WTC11 (cell line): ENCODE measurements around the gene JKAMP. TPM values are rescaled to one million over a fixed set of nuclear protein-coding genes. Genes with fewer than 3 reads are reported as not detected.

ENCODE experiments used
- ATAC-seq: fragments of 200-7000 bp; cut with Tn5 transposase; 2 replicates; pipeline ENCODE4 v1.10.0; 2021; ENCODE audit warnings: mild to moderate bottlenecking, moderate library complexity
- CTCF ChIA-PET: fragments of 300-600 bp; sonication (Branson Sonifier 250); formaldehyde crosslinking; loops from one replicate; lab custom pipeline; 2021; ENCODE audit warnings: antibody characterized with exemption; lab: Charles Lee
- POLR2A ChIA-PET: fragments of 350-600 bp; sonication (Branson Sonifier 250); formaldehyde crosslinking; loops from one replicate; lab custom pipeline; 2021; ENCODE audit warnings: antibody characterized with exemption; lab: Charles Lee
- DNase-seq: peaks from one replicate; pipeline ENCODE4 v3.0.0; 2021; ENCODE audit warnings: low spot score
- H3K27ac Mint-ChIP-seq: 2 replicates; pipeline ENCODE4 v1.8.0; 2021; ENCODE audit warnings: mixed read lengths
- H3K27me3 Mint-ChIP-seq: 2 replicates; pipeline ENCODE4 v1.8.0; 2021; ENCODE audit warnings: low read depth, mild to moderate bottlenecking, moderate library complexity, mixed read lengths
- H3K36me3 Mint-ChIP-seq: 2 replicates; pipeline ENCODE4 v1.8.0; 2021; ENCODE audit warnings: mixed read lengths
- H3K4me1 Mint-ChIP-seq: 2 replicates; pipeline ENCODE4 v1.8.0; 2022; ENCODE audit warnings: mixed read lengths
- H3K4me3 Mint-ChIP-seq: 2 replicates; pipeline ENCODE4 v1.8.0; 2021; ENCODE audit warnings: mild to moderate bottlenecking, moderate library complexity, mixed read lengths
- H3K9me3 Mint-ChIP-seq: 2 replicates; pipeline ENCODE4 v1.8.0; 2021; ENCODE audit warnings: mixed read lengths
- ETV6 ChIP-seq: sonication (generic); formaldehyde crosslinking; IDR thresholded peaks from 2 replicates; pipeline ENCODE4 v1.8.1; 2022; ENCODE audit warnings: mild to moderate bottlenecking, missing genetic modification reagents
- HMGA2 ChIP-seq: fragments of 250-450 bp; sonication (Bioruptor Pico); IDR thresholded peaks from 2 replicates; pipeline ENCODE4 v1.4.0; 2021; ENCODE audit warnings: mild to moderate bottlenecking, moderate library complexity
- JUN ChIP-seq: sonication (generic); formaldehyde crosslinking; IDR thresholded peaks from 2 replicates; pipeline ENCODE4 v1.8.0; 2023; ENCODE audit warnings: mild to moderate bottlenecking, missing genetic modification reagents
- MLX ChIP-seq: sonication (generic); formaldehyde crosslinking; IDR thresholded peaks from 2 replicates; pipeline ENCODE4 v1.8.1; 2023; ENCODE audit warnings: mild to moderate bottlenecking, missing genetic modification reagents, moderate library complexity
- PRDM15 ChIP-seq: sonication (generic); formaldehyde crosslinking; IDR thresholded peaks from 2 replicates; pipeline ENCODE4 v1.8.0; 2022; ENCODE audit warnings: missing genetic modification reagents
- RORB ChIP-seq: fragments of 250-450 bp; sonication (Bioruptor Pico); IDR thresholded peaks from 2 replicates; pipeline ENCODE4 v1.9.0; 2021; ENCODE audit warnings: mild to moderate bottlenecking
- TEAD4 ChIP-seq: sonication (generic); formaldehyde crosslinking; IDR thresholded peaks from 2 replicates; pipeline ENCODE4 v1.8.0; 2022; ENCODE audit warnings: mild to moderate bottlenecking, missing genetic modification reagents
- USF2 ChIP-seq: sonication (generic); formaldehyde crosslinking; IDR thresholded peaks from 2 replicates; pipeline ENCODE4 v1.8.1; 2023; ENCODE audit warnings: mild to moderate bottlenecking, missing genetic modification reagents, moderate library complexity
- ZNF219 ChIP-seq: sonication (generic); formaldehyde crosslinking; IDR thresholded peaks from 2 replicates; pipeline ENCODE4 v1.8.0; 2023; ENCODE audit warnings: missing genetic modification reagents, mild to moderate bottlenecking, borderline replicate concordance
- ZNF416 ChIP-seq: fragments of 250-450 bp; sonication (Bioruptor Pico); IDR thresholded peaks from 2 replicates; pipeline ENCODE4 v1.9.0; 2021; ENCODE audit warnings: mild to moderate bottlenecking, inconsistent platforms
- ZNF532 ChIP-seq: fragments of 250-450 bp; sonication (Bioruptor Pico); IDR thresholded peaks from 2 replicates; pipeline ENCODE4 v1.9.0; 2021; ENCODE audit warnings: mild to moderate bottlenecking, borderline replicate concordance
- total RNA-seq: library from RNA; stranded (reverse); gene quantifications from 3 replicates; pipeline ENCODE4 v1.2.3, GENCODE V29; 2021
- TF ChIP-seq, protein P1 (sequence below): fragments of 200-600 bp; IDR thresholded peaks from 2 replicates; pipeline ENCODE4 v1.8.0; 2022; ENCODE audit warnings: antibody characterized with exemption
- TF ChIP-seq, protein P2 (sequence below): sonication (generic); formaldehyde crosslinking; IDR thresholded peaks from 2 replicates; pipeline ENCODE4 v1.8.1; 2023; ENCODE audit warnings: mild to moderate bottlenecking, moderate library complexity, missing genetic modification reagents
- TF ChIP-seq, protein P3 (sequence below): fragments of 250-450 bp; sonication (Bioruptor Pico); IDR thresholded peaks from 2 replicates; pipeline ENCODE4 v1.9.0; 2021; ENCODE audit warnings: mild to moderate bottlenecking

JKAMP gene
- total RNA-seq, 1 experiment from 2014 or later, result 33.2 TPM

- H3K4me1 Mint-ChIP-seq, result peaks cover 3% of the 10 kb centered on the region
- peaks cover 9% of the 10 kb centered on the region for H3K27me3 Mint-ChIP-seq
- ChIA-PET POLR2A (no interaction called here), CTCF (interaction anchor here (1.0 kb wide), 1 partner anchor 26 kb away, joined by 3 read pairs; the partner anchor contains the start of genes JKAMP and L3HYPDH)
- peaks cover 12% of the 10 kb centered on the region for H3K9me3 Mint-ChIP-seq
- TF ChIP-seq RORB (CRISPR knock-in tag) (no peak), ZNF416 (no peak), HMGA2 (no peak), USF2 (no peak), MLX (CRISPR knock-in tag) (no peak), TEAD4 (CRISPR knock-in tag) (no peak), PRDM15 (CRISPR knock-in tag) (no peak), ETV6 (no peak), ZNF532 (CRISPR knock-in tag) (no peak), ZNF219 (no peak), JUN (CRISPR knock-in tag) (no peak)
- TF ChIP-seq, protein P1, sequence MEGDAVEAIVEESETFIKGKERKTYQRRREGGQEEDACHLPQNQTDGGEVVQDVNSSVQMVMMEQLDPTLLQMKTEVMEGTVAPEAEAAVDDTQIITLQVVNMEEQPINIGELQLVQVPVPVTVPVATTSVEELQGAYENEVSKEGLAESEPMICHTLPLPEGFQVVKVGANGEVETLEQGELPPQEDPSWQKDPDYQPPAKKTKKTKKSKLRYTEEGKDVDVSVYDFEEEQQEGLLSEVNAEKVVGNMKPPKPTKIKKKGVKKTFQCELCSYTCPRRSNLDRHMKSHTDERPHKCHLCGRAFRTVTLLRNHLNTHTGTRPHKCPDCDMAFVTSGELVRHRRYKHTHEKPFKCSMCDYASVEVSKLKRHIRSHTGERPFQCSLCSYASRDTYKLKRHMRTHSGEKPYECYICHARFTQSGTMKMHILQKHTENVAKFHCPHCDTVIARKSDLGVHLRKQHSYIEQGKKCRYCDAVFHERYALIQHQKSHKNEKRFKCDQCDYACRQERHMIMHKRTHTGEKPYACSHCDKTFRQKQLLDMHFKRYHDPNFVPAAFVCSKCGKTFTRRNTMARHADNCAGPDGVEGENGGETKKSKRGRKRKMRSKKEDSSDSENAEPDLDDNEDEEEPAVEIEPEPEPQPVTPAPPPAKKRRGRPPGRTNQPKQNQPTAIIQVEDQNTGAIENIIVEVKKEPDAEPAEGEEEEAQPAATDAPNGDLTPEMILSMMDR, result no peak
- TF ChIP-seq, protein P2, sequence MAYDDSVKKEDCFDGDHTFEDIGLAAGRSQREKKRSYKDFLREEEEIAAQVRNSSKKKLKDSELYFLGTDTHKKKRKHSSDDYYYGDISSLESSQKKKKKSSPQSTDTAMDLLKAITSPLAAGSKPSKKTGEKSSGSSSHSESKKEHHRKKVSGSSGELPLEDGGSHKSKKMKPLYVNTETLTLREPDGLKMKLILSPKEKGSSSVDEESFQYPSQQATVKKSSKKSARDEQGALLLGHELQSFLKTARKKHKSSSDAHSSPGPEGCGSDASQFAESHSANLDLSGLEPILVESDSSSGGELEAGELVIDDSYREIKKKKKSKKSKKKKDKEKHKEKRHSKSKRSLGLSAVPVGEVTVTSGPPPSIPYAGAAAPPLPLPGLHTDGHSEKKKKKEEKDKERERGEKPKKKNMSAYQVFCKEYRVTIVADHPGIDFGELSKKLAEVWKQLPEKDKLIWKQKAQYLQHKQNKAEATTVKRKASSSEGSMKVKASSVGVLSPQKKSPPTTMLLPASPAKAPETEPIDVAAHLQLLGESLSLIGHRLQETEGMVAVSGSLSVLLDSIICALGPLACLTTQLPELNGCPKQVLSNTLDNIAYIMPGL (CRISPR knock-in tag), result no peak
- TF ChIP-seq, protein P3, sequence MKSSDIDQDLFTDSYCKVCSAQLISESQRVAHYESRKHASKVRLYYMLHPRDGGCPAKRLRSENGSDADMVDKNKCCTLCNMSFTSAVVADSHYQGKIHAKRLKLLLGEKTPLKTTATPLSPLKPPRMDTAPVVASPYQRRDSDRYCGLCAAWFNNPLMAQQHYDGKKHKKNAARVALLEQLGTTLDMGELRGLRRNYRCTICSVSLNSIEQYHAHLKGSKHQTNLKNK (CRISPR knock-in tag), result no peak
- DNase-seq (no peak), ATAC-seq (no peak)
- H3K4me3 Mint-ChIP-seq, result no peak overlapping the region
- H3K27ac Mint-ChIP-seq, result no peak overlapping the region
- peaks cover 19% of the 10 kb centered on the region for H3K36me3 Mint-ChIP-seq
Measured at GRCh38 chr14:59458486-59458885, 25.8 kb upstream of the JKAMP start.
